ENCODE data around the gene ZBTB7C. TPM values are rescaled to one million over a fixed set of nuclear protein-coding genes. Genes with fewer than 3 reads are reported as not detected.

Gene ZBTB7C
- polyA plus RNA-seq, 1 donor (not counting 4 experiments of a cell fraction or from before 2014, with no cell fraction given) = 0.58 TPM

GRCh38 chr18:48222118-48222517 lies 187.1 kb downstream of the ZBTB7C start:
- H3K9ac ChIP-seq (ENCODE audit: control insufficient read depth, extremely low read depth, insufficient read depth, low read length) = no peak overlapping the region
- H3K79me2 ChIP-seq (ENCODE audit: control insufficient read depth, insufficient read depth, low read length) = no peaks in the 10 kb centered on the region
- H3K36me3 ChIP-seq (ENCODE audit: control insufficient read depth in 2 of 2, extremely low read depth in 1 of 2, insufficient read depth in 2 of 2, low read length in 2 of 2) = no peaks in the 10 kb centered on the region
- DNase-seq (ENCODE audit: low read depth, low spot score) (peak; percentile 40), FAIRE-seq (peak; percentile 94)
- H3K4me3 ChIP-seq (ENCODE audit: control insufficient read depth in 2 of 3, extremely low read depth in 1 of 3, insufficient read depth in 2 of 3, low read depth in 1 of 3, low read length in 3 of 3) = no peak overlapping the region
- H3K9me1 ChIP-seq (ENCODE audit: control insufficient read depth, extremely low read depth, insufficient read depth, low read length) = no peaks in the 10 kb centered on the region
- H3K9me3 ChIP-seq (ENCODE audit: control insufficient read depth, low read depth, low read length) = no peaks in the 10 kb centered on the region
- H4K20me1 ChIP-seq (ENCODE audit: control insufficient read depth, extremely low read depth, insufficient read depth, low read length) = no peaks in the 10 kb centered on the region
- no peak overlapping the region for H2AFZ ChIP-seq (ENCODE audit: control insufficient read depth, low read length)
- H3K27ac ChIP-seq (ENCODE audit: control insufficient read depth, insufficient read depth, low read length) = no peak overlapping the region
- H3K4me1 ChIP-seq (ENCODE audit: control insufficient read depth, extremely low read depth, insufficient read depth, low read length) = no peaks in the 10 kb centered on the region
- dilution Hi-C loops (cut with MboI; ENCODE audit: extremely low pct_ligation_motif_present, low sequenced_read_pairs) = no loop called here
- H3K27me3 ChIP-seq (ENCODE audit: control insufficient read depth, extremely low read depth, insufficient read depth, low read length) = peaks cover 2% of the 10 kb centered on the region
- no peak overlapping the region for H3K4me2 ChIP-seq (ENCODE audit: control insufficient read depth, extremely low read depth, insufficient read depth, low read depth, low read length)
- TF ChIP-seq EZH2 (IDR thresholded peaks at IDR 0.05; ENCODE audit: low read length) (no peak), CTCF (optimal IDR thresholded peaks at IDR 0.05 in 1 of 3, IDR thresholded peaks at IDR 0.05 in 1 of 3, conservative IDR thresholded peaks at IDR 0.05 in 1 of 3; ENCODE audit: extremely low read depth in 1 of 3, insufficient read depth in 2 of 3, low read length in 3 of 3) (no peak)

DNA sequence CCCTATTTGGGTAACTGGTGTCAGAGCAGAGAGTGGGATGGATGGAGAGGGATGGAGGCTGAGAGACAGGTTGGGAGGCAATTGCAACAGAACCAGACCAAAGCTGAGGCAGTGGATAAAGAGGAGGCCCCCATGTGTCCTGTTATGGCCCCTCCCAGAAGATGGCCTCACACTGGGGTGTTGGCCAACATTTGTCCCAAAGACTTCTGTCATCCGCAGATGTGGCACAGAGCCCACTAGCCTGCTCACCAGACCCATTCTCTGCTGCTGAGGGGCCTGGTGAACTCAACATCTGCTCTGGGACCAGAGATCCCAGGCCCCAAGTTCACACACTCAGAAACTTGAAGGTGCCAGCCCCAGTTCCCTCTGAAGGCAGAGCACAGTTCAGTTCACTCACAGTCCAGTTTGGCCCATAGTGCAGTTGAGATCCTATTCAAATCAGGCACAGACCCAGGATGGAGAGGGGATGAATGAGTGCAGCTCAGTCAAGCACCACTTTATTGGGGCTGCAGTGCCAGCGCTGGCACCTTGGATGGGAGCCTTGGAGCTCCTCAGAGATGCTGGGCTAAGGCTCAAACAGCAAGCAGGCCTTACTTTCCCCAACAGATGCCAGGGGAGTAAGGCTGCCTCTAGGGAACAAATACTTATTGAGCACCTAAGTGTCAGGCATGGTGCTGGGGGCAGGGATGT lies 189.2 kb downstream of the ZBTB7C start:
- Histone ChIP-seq H3K9ac (ENCODE audit: control insufficient read depth, extremely low read depth, insufficient read depth, low read length) (no peak overlapping the region), H3K4me2 (ENCODE audit: control insufficient read depth, extremely low read depth, insufficient read depth, low read depth, low read length) (no peak overlapping the region), H3K9me3 (ENCODE audit: control insufficient read depth, low read depth, low read length) (no peaks in the 10 kb centered on the region), H2AFZ (ENCODE audit: control insufficient read depth, low read length) (no peak overlapping the region), H3K79me2 (ENCODE audit: control insufficient read depth, insufficient read depth, low read length) (no peaks in the 10 kb centered on the region), H4K20me1 (ENCODE audit: control insufficient read depth, extremely low read depth, insufficient read depth, low read length) (no peaks in the 10 kb centered on the region), H3K4me1 (ENCODE audit: control insufficient read depth, extremely low read depth, insufficient read depth, low read length) (no peaks in the 10 kb centered on the region), H3K9me1 (ENCODE audit: control insufficient read depth, extremely low read depth, insufficient read depth, low read length) (no peaks in the 10 kb centered on the region), H3K4me3 (ENCODE audit: control insufficient read depth in 2 of 3, extremely low read depth in 1 of 3, insufficient read depth in 2 of 3, low read depth in 1 of 3, low read length in 3 of 3) (no peak overlapping the region), H3K36me3 (ENCODE audit: control insufficient read depth in 2 of 2, extremely low read depth in 1 of 2, insufficient read depth in 2 of 2, low read length in 2 of 2) (no peaks in the 10 kb centered on the region), H3K27me3 (ENCODE audit: control insufficient read depth, extremely low read depth, insufficient read depth, low read length) (peaks cover 2% of the 10 kb centered on the region), H3K27ac (ENCODE audit: control insufficient read depth, insufficient read depth, low read length) (no peak overlapping the region)
- FAIRE-seq (no peak), DNase-seq (ENCODE audit: low read depth, low spot score) (no peak)
- dilution Hi-C loops (cut with MboI; ENCODE audit: extremely low pct_ligation_motif_present, low sequenced_read_pairs) = no loop called here
- TF ChIP-seq CTCF (optimal IDR thresholded peaks at IDR 0.05 in 1 of 3, IDR thresholded peaks at IDR 0.05 in 1 of 3, conservative IDR thresholded peaks at IDR 0.05 in 1 of 3; ENCODE audit: extremely low read depth in 1 of 3, insufficient read depth in 2 of 3, low read length in 3 of 3) = no peak
- no peak for TF ChIP-seq EZH2 (IDR thresholded peaks at IDR 0.05; ENCODE audit: low read length)
